SIG-M5 (cell line): ENCODE data around the gene IFT43.

ENCODE experiments used
- DNase-seq: peaks from one replicate; lab custom pipeline; 2025; lab: John Stamatoyannopoulos, UW

IFT43 gene

DNA sequence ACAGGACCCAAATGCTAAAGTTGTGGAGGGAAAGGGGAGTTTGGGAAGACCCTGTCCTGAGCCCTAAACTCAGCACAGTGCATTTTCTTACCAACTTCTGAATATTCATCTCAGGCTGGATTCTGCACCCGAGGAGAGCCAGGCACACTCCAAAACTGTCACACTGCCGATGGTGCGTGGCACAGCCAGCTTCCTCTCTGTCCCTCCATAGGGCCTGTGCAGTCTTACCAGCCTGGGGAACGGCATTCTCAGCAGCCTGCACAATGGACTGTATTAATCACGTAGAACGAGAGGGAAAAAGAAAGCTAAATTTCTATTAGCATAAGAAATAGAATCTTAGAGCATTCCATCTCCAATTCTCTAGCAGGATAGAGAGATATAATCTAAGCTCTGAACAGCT lies 94.9 kb downstream of the IFT43 start:
- DNase-seq = no peak

DNA sequence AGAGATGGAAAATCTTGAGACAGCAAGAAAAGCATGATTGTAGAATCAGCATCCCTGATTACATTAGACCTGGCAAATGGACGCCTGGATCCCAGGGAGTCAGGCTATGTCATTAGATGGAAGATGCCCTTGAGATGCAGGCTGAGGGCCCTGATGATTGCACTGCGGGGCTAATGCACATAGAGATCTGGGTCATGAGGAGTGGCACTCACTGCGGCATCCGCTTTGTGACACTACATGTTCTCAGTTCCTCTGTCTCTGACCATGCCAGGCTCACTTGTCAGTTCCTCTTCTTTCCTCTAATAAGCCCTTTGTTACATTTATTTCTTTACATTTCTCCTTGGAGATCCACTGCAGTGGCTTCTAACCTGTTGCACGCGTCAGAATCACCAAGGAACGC lies 96.1 kb downstream of the IFT43 start:
- DNase-seq = no peak

DNA sequence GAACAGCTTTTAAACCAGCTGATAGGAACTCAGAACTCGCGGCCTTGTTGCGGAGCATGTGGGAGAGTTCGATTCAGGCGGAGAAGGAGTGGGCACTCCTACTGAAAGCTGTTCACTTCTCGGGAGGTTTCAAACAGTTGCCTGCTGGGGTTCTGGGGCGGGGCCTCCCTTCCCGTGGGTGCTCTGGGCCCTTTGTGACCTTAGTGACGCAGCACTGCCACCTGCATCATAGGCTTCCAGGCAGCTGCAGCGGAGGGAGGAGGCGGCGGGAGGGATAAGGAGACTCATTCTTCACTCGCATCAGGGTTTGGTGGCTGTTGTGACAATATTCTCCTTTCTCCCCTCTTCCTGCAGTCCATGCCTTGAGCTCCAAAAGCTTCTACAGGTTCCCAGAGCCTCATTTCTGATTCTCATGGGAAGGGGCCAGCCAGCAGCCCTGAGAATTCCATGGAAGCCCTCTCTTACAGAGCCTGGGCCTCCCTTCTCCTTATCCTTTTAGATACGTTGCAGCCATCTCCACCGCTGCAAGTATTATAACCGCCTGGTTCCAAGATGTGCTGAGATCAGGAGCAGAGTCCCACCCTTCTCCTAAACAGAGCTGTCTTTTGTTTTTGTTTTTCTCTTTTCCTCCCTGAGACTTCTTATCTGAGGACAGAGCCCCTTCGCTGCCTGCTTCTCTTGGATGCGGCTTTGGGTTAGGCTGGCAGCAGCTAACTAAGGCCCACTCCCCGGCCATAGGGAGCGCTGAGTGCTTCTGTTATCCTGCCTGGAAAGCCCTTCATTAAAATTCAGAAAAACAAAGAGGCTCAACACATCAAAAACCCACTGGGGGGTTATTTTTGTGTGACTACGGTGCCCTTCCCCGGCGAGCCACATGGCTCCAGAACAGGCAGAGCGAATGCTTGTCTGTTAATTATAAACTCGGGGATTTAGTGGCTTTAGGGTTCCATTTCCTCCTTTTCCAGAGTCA lies 98.5 kb downstream of the IFT43 start:
- no peak for DNase-seq

DNA sequence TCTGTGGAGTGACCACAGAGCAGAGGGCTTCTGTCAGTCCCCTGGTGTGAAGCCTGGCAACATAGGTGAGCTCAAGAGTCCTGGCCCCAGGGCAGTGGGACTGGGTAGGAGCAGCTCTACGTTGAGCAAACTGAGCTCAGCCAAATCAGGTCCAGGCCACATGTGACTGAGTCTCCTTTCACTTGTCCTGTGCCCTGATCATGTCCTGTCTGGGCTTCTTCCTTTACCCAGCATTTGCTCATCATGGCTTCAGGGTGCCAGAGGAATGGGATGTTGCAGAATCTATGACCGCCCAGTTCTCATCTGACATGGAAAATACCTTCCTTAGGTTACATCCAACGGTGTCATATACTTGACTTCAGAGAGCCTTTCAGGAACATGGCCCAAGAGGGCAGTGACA lies 99.8 kb downstream of the IFT43 start:
- no peak for DNase-seq

DNA sequence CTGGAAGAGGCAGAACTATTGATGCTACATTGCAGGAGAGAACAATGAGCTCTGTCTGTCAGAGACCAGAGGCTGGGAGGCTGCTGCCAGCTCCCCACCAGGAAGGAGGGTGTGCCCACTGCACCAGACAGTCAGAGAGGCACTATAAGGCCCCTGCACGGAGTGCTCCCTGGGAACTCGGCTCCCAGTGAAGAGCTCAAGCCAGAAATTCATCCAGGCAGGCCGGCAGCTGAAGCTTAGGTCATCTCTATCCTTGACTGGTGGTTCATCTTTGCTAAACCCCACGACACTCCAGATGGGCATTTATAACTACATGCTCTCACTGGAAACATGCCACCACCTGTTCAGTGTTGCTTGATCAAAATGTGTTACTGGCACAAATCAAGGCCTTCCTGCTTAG lies 101.1 kb downstream of the IFT43 start:
- DNase-seq = no peak

DNA sequence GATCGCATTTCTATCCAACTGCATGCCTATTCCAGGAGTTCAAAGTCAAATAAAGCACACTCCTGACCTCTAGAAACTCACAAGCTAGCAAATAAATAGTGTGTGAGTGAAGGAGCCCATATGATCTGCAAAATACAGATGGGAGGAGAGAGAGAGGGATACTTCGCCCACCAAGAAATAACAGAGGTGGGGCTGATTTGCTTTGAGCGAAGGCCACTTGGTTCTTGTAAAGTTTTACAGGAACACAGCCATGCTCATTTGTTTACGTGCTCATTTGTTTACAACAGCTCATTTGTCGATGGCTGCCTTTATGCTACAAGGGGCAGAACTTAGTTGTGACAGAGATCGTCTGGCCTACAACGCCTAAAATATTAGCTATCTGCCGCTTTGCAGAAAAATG lies 102.8 kb downstream of the IFT43 start:
- no peak for DNase-seq

DNA sequence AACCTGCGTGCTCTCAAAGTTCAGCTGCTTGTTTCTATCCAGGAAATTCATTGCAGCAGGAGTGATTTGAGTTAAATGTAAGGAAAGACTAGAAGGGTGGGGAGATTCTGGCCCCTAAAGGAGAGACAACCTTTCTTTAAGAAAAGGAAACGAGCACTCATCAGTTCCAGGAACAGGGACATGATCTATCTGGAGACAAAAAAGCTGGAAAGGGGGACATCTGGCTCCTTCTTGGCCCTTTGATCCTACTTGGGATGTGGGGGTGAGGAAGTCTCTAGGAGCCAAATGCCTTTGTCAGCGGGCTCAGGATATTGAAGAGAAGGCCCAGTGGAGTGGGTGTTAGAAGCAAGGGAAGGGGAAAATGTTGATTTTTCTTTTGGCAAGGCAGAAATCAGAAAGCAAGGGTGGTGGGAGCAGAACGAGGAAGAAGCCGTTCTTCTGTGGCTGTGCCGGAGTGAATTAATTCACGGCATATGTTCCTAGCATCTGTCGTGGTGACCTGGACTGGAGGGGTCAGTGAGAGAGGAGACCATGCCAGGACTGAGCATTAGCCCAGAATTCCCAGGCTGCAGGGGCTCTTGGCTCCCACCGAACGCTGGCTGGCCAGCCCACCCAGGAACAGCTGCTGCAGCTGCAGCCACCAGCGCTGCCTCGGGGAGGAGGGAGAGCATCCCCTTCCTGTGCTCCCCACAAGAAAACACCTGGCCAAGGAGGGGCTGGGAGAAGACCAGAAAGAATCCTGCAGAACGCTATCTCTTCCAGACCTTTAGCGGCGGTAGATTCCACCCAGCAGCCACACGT lies 103.4 kb downstream of the IFT43 start:
- DNase-seq = no peak

DNA sequence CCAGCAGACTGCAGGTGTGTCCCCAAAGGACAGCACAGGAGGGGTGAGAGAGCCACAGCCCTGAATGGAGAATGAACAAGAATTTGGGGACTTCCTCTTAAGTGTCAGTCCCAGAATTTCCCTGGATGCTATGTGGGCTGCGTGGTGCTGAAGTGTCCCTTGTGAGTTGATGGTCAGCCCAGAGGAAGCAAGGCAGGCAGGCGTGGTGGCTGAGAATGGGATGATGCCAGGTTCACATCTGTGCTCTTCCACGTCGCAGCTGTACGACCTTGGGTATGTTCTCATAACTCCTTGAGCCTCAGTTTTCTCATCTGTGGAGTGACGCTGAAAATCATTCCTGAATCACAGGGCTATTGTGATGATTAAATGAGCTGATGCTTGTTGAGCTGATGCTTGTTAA lies 104.0 kb downstream of the IFT43 start:
- DNase-seq = no peak

DNA sequence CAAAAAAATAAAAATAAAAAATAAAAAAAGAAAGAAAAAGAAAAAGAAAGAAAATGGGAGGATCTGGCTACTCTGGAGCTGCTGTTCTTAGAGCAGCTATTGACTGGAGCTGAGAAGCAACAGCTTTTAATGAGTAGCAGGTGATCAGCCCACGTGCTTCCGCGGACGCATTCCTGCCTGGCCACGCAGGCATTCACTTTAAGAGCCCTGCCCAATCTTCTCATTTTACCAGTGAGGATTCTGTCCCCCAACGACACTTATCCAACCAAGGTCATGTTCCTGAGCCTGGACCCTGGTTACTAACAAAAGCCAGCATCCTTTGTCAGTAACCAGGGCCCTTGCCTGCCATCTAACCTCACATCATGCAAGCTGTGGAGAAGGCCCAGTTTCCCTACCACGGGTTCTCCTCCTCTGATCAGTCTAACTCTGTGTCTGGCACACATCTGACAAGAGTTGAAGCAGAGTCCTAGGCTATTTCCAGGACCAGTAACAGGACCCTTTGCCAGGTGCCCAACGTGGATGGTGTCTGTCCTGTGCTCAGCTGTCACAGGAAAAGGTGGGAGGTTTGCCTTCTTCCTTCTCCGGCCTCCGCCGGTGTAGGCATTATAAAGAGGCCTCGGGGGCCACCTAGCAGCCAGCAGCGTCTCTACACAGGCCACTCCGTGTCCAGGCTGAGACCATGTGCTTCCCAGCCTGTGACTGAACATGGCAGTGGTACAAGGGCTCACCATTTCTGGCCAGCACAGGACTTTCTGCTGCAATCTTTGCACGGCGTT lies 105.2 kb downstream of the IFT43 start:
- no peak for DNase-seq

DNA sequence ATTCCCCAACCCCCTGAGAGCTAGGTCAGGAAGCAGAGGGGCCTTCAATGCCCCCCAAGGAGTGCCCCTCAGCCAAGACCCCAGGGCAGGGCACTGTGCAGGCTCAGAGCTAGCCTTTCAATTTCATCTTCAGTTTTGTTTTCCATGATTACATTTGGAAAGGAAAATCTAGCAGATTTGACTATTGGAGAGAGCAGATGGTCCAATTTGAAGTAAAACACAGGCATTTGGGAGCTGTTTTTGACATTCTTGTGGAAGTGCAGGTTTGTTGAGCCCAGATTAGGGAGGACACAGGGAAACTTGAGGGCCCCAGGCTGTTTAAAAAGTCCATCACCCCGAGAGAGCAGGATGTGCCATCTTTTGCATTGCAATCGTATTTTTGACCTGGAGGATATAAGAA lies 107.5 kb downstream of the IFT43 start:
- no peak for DNase-seq

DNA sequence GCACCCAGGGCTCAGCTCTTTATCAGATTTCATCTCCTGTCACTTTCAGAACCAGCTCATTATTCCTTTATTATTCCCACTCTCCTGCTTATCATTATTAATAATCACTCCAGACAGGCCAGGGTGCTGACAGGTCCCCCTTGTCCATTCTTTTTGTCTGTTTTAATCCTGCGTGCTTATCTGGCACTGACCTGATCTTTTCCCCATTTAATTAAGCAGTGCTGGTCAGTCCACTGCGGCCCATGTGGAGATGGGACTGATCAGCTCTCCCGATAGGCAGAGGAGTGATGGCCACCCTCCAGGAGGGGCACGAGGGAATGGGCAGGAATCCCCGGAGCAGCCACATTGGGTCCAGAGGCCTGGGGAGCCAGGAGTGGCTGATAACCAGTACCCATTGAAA lies 110.7 kb downstream of the IFT43 start:
- no peak for DNase-seq

DNA sequence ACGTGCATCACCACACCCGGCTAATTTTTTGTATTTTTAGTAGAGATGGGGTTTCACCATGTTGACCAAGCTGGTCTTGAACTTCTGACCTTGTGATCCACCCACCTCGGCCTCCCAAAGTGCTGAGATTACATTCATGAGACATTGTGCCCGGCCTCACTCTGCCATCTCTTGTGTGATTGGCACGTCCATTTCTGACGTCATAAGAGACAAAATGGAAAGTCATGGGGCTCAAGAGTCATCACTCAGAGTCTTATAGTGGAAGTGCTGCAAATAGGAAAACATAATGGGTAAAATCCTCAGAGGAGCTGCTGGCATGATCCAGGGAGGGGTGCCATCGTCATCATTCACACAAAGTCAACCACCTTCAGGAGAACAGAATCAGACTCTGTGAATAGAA lies 112.0 kb downstream of the IFT43 start:
- DNase-seq = no peak

DNA sequence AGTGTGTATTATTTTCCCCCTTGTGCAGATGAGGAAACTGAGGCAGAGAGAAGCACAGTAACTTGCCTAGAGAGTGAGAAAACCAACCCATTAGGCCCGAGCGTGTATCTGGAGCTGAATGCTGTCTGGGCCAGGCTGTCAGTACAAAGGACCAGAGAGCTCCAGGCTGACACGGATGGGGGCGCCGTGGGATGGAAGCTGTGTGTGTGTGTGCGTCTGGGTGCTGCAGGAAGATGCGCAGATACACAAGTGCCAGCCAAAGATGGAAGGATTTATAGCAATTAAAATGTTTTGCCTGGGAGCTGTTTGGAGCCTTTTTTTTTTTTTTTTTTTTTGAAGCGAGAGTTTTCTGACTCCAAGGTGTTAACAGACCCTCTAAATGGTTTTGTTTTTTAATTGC lies 112.5 kb downstream of the IFT43 start:
- DNase-seq = no peak

DNA sequence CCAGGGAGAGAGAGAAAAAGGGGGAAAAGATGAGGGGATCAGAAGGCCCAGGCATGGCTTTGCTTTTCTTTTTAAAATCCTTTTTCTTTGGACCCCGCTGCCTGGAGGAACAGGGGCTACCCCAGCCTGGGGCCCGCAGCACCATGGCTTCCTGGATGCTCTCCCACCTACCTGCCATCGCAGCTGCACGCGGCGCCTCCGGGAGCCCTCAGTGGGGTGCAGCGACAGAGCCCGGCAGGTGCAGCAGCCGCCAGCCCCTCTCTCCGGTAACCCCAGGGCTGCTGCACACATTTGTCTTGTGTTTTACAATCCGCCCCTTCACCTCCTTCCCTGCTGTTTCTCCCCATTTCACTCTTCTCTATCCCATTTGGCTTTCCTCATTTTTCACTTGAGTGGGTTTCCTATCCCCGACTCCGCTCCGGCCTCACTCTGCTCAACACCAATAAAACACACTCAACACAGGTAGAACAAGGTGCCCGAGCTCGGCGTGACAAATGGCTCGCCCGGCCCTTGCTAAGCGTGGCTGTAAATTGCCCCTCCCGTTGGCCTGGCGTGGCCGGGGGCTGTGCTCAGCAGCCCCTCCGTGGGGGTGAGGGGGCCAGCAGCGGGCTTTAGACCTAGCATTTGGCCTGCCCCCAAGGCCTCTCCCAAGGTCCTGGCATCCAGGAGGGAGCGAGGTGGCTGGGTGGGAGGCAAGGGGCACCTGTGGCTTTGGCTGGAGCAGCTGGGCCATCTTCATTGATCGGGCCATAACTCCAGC lies 113.5 kb downstream of the IFT43 start:
- no peak for DNase-seq

DNA sequence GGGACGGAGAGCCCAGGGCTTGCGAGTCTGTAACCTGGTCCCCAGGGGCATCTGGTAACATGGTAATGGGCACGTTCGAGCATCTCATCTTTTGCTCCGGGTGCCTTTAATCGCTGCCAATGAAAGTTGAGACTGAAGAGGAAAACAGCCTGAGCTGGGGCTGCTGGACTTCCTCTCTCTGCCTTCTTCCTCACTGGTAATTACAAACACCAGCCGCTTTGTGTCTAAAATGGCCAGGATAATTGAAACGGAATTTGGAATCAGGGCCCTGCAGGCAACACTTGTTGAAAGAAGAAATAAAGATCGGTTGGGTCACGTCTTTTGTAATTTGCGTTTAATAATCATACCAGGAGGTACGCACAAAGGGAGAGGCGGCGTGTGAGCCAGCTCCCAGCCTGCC lies 114.7 kb downstream of the IFT43 start:
- no peak for DNase-seq

DNA sequence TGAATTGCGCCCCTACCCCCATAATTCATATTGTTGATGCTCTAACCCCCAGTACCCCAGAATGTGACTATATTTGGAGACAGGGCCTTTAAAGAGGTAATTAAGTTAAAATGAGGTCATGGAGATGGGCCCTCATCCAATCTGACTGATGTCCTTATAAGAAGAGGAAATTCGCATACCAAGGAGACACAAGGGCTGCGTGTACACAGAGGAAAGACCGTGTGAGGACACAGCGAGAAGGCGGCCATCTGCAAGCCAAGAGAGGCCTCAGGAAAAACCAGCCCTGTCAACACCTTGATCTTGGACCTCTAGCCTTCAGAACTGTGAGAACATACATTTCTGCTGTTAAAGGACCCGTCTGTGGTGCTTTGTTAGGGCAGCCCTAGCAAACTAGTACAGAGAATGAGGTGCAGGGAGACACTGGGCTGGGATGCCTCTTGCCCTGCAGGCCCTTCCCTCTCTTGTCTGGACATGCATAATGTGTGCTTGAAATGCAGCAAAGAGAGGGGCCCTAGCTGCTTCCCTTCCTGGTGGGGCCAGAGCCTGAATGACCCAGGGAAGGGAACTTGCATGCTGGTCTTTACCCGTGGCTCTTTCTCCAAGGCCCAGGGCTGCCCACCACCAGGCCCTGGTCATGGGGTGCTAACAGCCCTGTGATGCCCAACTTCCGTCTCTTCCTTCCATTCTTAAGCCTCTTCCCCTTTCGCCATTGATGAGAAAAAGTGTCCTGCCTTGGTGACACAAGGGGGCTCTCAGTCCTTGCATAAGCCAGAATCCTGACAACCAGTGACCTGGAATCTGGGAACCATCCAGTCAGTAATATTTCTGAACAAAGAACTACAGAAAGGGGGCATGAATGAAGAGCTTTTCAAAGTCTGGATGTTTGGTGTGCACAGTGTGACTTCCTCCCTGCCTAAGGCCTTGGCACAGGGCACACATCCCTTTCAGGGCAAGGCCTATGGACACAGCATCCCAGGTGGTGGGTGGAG lies 116.1 kb downstream of the IFT43 start:
- no peak for DNase-seq

DNA sequence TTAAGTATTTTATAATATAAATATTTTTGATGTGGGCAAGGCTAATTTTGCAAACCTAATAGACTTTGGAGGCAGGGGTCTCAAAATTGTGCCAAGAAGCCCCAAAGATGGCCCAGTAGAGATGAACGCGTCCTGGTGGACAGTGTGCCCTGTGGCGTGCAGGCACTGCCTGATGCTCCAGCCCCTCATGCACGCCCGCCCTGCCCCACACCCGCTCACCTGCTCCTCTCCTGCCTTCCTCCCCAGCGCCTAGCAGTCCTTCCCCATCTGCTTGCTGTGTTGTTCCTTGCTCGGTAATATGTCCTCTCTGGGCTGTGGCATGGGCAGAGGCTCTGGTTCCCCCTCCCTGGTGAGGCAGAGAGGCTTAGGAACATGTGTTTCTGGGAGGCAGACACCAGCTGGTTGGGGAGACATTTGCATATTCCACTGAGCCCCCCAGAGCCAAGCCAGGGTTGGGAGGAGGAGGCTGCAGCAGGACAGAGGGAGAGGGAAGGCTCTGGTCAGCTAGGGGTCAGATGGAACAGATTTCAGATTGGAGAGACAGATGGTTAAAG lies 119.3 kb downstream of the IFT43 start:
- DNase-seq = no peak

DNA sequence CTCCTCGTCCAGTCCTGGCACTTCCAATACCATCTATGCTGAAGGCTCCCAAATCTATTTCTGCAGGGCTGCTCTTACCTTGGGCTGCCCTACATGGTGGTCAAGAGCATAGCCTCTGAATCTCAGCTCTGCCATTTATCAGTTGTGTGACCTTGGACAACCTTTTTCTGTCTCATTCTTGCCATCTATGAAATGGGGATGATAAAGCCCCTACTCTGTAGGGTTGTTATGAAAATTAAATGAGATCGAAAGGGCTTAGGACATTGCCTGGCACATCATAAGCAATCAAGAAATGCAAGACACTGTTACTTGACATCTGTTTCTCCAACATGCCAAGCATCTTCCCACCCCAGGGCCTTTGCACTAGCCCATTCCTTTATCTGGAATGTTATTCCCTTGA lies 120.6 kb downstream of the IFT43 start:
- DNase-seq = no peak

DNA sequence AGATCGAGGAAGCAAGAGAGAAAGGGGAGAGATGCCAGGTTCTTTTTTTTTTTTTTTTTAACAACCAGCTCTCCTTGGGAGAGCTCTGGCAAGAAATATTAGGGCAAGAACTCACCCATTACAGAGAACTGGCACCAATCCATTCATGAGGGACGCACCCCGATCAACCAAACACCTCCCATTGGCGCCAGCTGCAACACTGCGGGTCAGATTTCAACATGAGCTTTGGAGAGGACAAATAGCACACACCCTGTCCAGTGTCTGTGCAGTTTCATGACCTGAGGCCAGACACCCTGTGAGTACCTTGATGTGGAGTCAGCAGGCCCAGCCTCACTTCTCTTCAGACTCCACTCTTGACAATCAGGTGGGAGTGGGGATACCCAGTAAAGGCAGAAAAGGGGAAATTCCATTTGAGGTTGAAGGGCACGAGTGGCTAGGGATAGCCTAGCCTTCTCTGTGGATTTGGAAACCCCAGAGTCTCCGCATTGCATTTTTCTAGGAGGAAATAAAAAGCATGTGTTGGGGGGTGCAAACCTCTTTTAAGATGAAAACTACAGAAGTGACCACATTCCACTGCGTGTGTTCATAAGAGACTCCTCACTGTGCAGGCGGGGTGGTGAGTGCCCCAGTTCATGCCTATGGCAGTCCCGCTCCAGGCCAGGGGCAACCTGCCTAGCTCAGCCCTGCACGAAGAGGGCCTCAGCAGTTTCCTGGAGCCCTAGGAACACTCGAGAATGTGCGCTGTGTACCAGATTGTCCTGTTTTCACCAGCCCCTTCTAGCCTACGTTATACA lies 123.7 kb downstream of the IFT43 start:
- no peak for DNase-seq
